PFSK-1 (cell line): ENCODE data around the gene SMAD3.

Experiments
- FOXP2 ChIP-seq: optimal IDR thresholded peaks from 2 replicates; pipeline ENCODE3; 2011; ENCODE audit warnings: borderline replicate concordance, control low read depth, inconsistent platforms; ENCODE audit not compliant: insufficient read depth; ENCODE audit errors: extremely low read length, extremely low read depth
- POLR2AphosphoS5 ChIP-seq: IDR thresholded peaks from 2 replicates; pipeline ENCODE4 v1.6.1; 2012; ENCODE audit warnings: low read depth, mild to moderate bottlenecking, control low read depth, low read length, moderate library complexity
- REST ChIP-seq, 2 experiments: IDR thresholded peaks; 2 replicates each; pipeline versions ENCODE4 v1.6.1 to v1.8.0; 2011 to 2012; ENCODE audit warnings: low read depth in 2 of 2, low read length in 2 of 2, control low read depth in 1 of 2, inconsistent platforms in 1 of 2, mild to moderate bottlenecking in 1 of 2, moderate library complexity in 1 of 2; ENCODE audit not compliant: insufficient read depth in 1 of 2
- SIN3A ChIP-seq: IDR thresholded peaks from 2 replicates; pipeline ENCODE4 v1.6.1; 2012; ENCODE audit warnings: mild to moderate bottlenecking, low read length, moderate library complexity, borderline replicate concordance; ENCODE audit not compliant: insufficient read depth
- TAF1 ChIP-seq: IDR thresholded peaks from 2 replicates; pipeline ENCODE4 v1.6.1; 2012; ENCODE audit warnings: low read length, control low read depth, borderline replicate concordance; ENCODE audit not compliant: insufficient read depth

Gene SMAD3

GRCh38 chr15:67030036-67030762, 35.2 kb upstream of the SMAD3 start:
- TF ChIP-seq SIN3A (no peak), FOXP2 (peak; percentile 34)

- TF ChIP-seq FOXP2: no peak
- no peak for TF ChIP-seq SIN3A
- TF ChIP-seq POLR2AphosphoS5: no peak
- TF ChIP-seq TAF1: no peak
- no peak for TF ChIP-seq REST (IDR thresholded peaks at IDR 0.05; ENCODE audit: insufficient read depth in 1 of 2, low read depth in 2 of 2, low read length in 2 of 2)
Observed at GRCh38 chr15:67031331-67031730, 34.1 kb upstream of the SMAD3 start.

GRCh38 chr15:67032608-67033007, 32.8 kb upstream of the SMAD3 start:
- no peak for TF ChIP-seq SIN3A
- TF ChIP-seq REST (IDR thresholded peaks at IDR 0.05; ENCODE audit: insufficient read depth in 1 of 2, low read depth in 2 of 2, low read length in 2 of 2): no peak
- TF ChIP-seq TAF1: no peak
- TF ChIP-seq FOXP2: no peak
- no peak for TF ChIP-seq POLR2AphosphoS5

- TF ChIP-seq REST (IDR thresholded peaks at IDR 0.05; ENCODE audit: insufficient read depth in 1 of 2, low read depth in 2 of 2, low read length in 2 of 2): no peak
Observed at GRCh38 chr15:67033012-67033411, 32.4 kb upstream of the SMAD3 start.

GRCh38 chr15:67033571-67034044, 31.8 kb upstream of the SMAD3 start:
- TF ChIP-seq POLR2AphosphoS5: no peak
- no peak for TF ChIP-seq SIN3A
- TF ChIP-seq FOXP2: no peak
- no peak for TF ChIP-seq REST (IDR thresholded peaks at IDR 0.05; ENCODE audit: insufficient read depth in 1 of 2, low read depth in 2 of 2, low read length in 2 of 2)
- TF ChIP-seq TAF1: no peak
